Measurements from ENCODE around the gene LRRK1.

Gene LRRK1

GRCh38 chr15:101022876-101023275, 103.7 kb downstream of the LRRK1 start:
- no peak for DNase-seq (ENCODE audit: low read depth in 3 of 3)

- DNase-seq (ENCODE audit: low read depth in 3 of 3): no peak
Measured at GRCh38 chr15:101023501-101024072, 104.4 kb downstream of the LRRK1 start.

GRCh38 chr15:101024073-101024695, 105.0 kb downstream of the LRRK1 start:
- DNase-seq (ENCODE audit: low read depth in 3 of 3): no peak

- DNase-seq (ENCODE audit: low read depth in 3 of 3): no peak
Measured at GRCh38 chr15:101024706-101025500, 105.7 kb downstream of the LRRK1 start.

- no peak for DNase-seq (ENCODE audit: low read depth in 3 of 3)
Measured at GRCh38 chr15:101025501-101025885, 106.3 kb downstream of the LRRK1 start.

- DNase-seq (ENCODE audit: low read depth in 3 of 3): no peak
Measured at GRCh38 chr15:101025896-101026631, 106.9 kb downstream of the LRRK1 start.

- DNase-seq (ENCODE audit: low read depth in 3 of 3): no peak
Measured at GRCh38 chr15:101026656-101027272, 107.6 kb downstream of the LRRK1 start.

GRCh38 chr15:101027273-101027901, 108.2 kb downstream of the LRRK1 start:
- no peak for DNase-seq (ENCODE audit: low read depth in 3 of 3)

GRCh38 chr15:101027920-101028319, 108.8 kb downstream of the LRRK1 start:
- no peak for DNase-seq (ENCODE audit: low read depth in 3 of 3)

- DNase-seq (ENCODE audit: low read depth in 3 of 3): no peak
Measured at GRCh38 chr15:101028321-101028720, 109.2 kb downstream of the LRRK1 start.

- DNase-seq (ENCODE audit: low read depth in 3 of 3): no peak
Measured at GRCh38 chr15:101028772-101029438, 109.7 kb downstream of the LRRK1 start.

GRCh38 chr15:101029971-101030661, 111.0 kb downstream of the LRRK1 start:
- no peak for DNase-seq (ENCODE audit: low read depth in 3 of 3)

- DNase-seq (ENCODE audit: low read depth in 3 of 3): no peak
Measured at GRCh38 chr15:101031213-101031612, 112.1 kb downstream of the LRRK1 start.

GRCh38 chr15:101033801-101034200, 114.6 kb downstream of the LRRK1 start:
- DNase-seq (ENCODE audit: low read depth in 3 of 3): no peak

- DNase-seq (ENCODE audit: low read depth in 3 of 3): no peak
Measured at GRCh38 chr15:101035611-101036010, 116.5 kb downstream of the LRRK1 start.

GRCh38 chr15:101036189-101036588, 117.0 kb downstream of the LRRK1 start:
- no peak for DNase-seq (ENCODE audit: low read depth in 3 of 3)

- no peak for DNase-seq (ENCODE audit: low read depth in 3 of 3)
Measured at GRCh38 chr15:101037090-101037830, 118.1 kb downstream of the LRRK1 start.

- no peak for DNase-seq (ENCODE audit: low read depth in 3 of 3)
Measured at GRCh38 chr15:101038327-101039003, 119.3 kb downstream of the LRRK1 start.

- DNase-seq (ENCODE audit: low read depth in 3 of 3): no peak
Measured at GRCh38 chr15:101039461-101039860, 120.3 kb downstream of the LRRK1 start.
